Activated CD4-positive, alpha-beta memory T cell treated with anti-CD3 and anti-CD28 coated beads for 36 hours (primary cell): ENCODE results near the gene KDM4B. TPM values are rescaled to one million over a fixed set of nuclear protein-coding genes. Genes with fewer than 3 reads are reported as not detected.

Experiments
- CTCF ChIA-PET: fragments of 350-600 bp; sonication (Branson Sonifier 250); formaldehyde crosslinking; loops from one replicate; lab custom pipeline; 2021; ENCODE audit warnings: antibody characterized with exemption, inconsistent platforms; lab: Charles Lee
- POLR2A ChIA-PET: fragments of 350-600 bp; sonication (Branson Sonifier 250); formaldehyde crosslinking; loops from one replicate; lab custom pipeline; 2021; ENCODE audit warnings: antibody characterized with exemption; lab: Charles Lee
- DNase-seq: peaks from one replicate; pipeline ENCODE4 v3.0.0-alpha.2; 2020
- H3K27ac Mint-ChIP-seq: one replicate; pipeline ENCODE4 v1.8.0; 2021; ENCODE audit warnings: mixed read lengths
- H3K27me3 Mint-ChIP-seq: one replicate; pipeline ENCODE4 v1.8.0; 2021; ENCODE audit warnings: mixed read lengths
- H3K36me3 Mint-ChIP-seq: one replicate; pipeline ENCODE4 v1.8.0; 2021; ENCODE audit warnings: mixed read lengths
- H3K4me1 Mint-ChIP-seq: one replicate; pipeline ENCODE4 v1.8.0; 2021; ENCODE audit warnings: low read depth, mixed read lengths
- H3K4me3 Mint-ChIP-seq: one replicate; pipeline ENCODE4 v1.8.0; 2021; ENCODE audit warnings: mild to moderate bottlenecking, mixed read lengths
- H3K9me3 Mint-ChIP-seq: one replicate; pipeline ENCODE4 v1.8.0; 2021; ENCODE audit warnings: mixed read lengths
- intact Hi-C: fragments of 100-400 bp; cut with micrococcal nuclease; formaldehyde crosslinking; loops from one replicate; pipeline ENCODE4 v1.15.1; 2023
- total RNA-seq, 2 experiments: library from RNA; stranded (reverse); gene quantifications; one replicate each; pipeline ENCODE4 v1.2.3, GENCODE V29; 2021

Gene KDM4B
- total RNA-seq, 2 experiments from 2014 or later = 19.2 to 20.6 TPM

DNA sequence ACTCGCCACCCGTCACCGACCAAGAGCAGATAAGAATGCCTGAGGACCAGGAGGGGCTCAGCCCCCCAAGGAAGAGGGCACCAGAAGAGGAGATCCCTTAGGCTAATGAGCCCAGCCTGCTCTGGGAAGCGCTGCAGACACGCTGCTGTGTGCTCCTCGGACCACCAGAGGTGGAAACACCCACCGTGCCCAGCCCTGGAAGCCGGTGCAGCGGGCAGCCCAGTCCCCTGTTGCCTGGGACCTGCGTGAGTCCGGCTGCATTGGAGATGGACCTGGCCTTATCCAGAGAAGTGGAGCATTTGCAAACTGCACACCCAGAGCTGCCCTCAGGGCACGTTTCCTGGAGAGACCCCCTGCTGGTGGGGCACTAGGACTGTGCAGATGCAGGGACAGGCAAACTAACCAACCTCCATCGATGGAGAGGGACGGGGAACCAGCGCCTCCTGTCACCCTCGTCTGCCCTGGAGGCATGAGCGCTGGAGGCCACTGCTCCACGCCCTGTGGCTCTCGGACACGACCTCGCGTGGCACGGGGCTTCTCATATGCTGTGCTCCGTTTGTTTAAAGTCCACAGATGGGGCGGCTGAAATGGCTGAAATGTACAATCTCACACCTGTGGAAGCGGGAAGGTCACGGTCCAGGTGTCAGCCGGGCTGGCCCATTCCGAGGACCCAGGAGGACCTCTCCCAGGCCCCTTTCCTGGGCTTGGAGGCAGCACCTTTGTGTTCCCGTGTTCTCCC, 153.9 kb downstream of the KDM4B start:
- H3K36me3 Mint-ChIP-seq = peaks cover 6% of the 10 kb centered on the region
- H3K9me3 Mint-ChIP-seq = no peaks in the 10 kb centered on the region
- CTCF ChIA-PET = no interaction called here
- no peak overlapping the region for H3K4me3 Mint-ChIP-seq
- H3K4me1 Mint-ChIP-seq = no peaks in the 10 kb centered on the region
- no peaks in the 10 kb centered on the region for H3K27me3 Mint-ChIP-seq
- intact Hi-C loops = no loop called here
- no peak overlapping the region for H3K27ac Mint-ChIP-seq
- no peak for DNase-seq
- POLR2A ChIA-PET = no interaction called here

DNA sequence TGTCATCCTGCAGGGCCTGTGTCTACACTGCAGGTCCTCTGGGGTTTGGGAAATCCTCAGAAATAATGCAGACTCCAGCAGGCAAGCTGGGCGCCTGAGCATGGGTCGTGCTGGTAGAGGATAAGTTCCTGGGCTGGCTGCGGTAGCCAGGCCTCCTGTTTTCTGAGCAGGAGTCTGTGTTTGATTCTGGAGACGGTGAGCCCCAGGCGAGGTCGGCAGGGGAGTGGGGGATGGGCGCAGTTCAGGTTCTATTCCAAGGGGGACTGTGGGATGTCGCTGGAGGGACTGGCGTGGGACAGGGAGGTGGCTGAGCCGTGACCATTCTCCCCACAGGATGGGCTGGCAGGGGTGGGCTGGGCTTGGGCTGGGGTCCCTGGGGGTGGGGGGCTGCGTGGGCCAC, 154.7 kb downstream of the KDM4B start:
- no peaks in the 10 kb centered on the region for H3K9me3 Mint-ChIP-seq
- peaks cover 6% of the 10 kb centered on the region for H3K36me3 Mint-ChIP-seq
- H3K4me3 Mint-ChIP-seq = no peak overlapping the region
- H3K27me3 Mint-ChIP-seq = no peaks in the 10 kb centered on the region
- no peak overlapping the region for H3K27ac Mint-ChIP-seq
- DNase-seq = no peak
- intact Hi-C loops = no loop called here
- POLR2A ChIA-PET = no interaction called here
- CTCF ChIA-PET = no interaction called here
- H3K4me1 Mint-ChIP-seq = no peaks in the 10 kb centered on the region

GRCh38 chr19:5124111-5124855, 155.4 kb downstream of the KDM4B start:
- Mint-ChIP-seq H3K27me3 (no peaks in the 10 kb centered on the region), H3K9me3 (no peaks in the 10 kb centered on the region), H3K4me3 (no peak overlapping the region), H3K36me3 (peaks cover 3% of the 10 kb centered on the region), H3K27ac (no peak overlapping the region), H3K4me1 (no peaks in the 10 kb centered on the region)
- ChIA-PET CTCF (no interaction called here), POLR2A (no interaction called here)
- intact Hi-C loops = no loop called here
- DNase-seq = no peak

GRCh38 chr19:5125376-5125775, 156.5 kb downstream of the KDM4B start:
- H3K4me3 Mint-ChIP-seq = no peak overlapping the region
- no peaks in the 10 kb centered on the region for H3K27me3 Mint-ChIP-seq
- intact Hi-C loops = no loop called here
- no peak for DNase-seq
- no peaks in the 10 kb centered on the region for H3K9me3 Mint-ChIP-seq
- no peak overlapping the region for H3K27ac Mint-ChIP-seq
- CTCF ChIA-PET = no interaction called here
- peaks cover 5% of the 10 kb centered on the region for H3K4me1 Mint-ChIP-seq
- H3K36me3 Mint-ChIP-seq = peaks cover 3% of the 10 kb centered on the region
- POLR2A ChIA-PET = no interaction called here

GRCh38 chr19:5125797-5126497, 157.0 kb downstream of the KDM4B start:
- DNase-seq = no peak
- Mint-ChIP-seq H3K4me1 (peaks cover 8% of the 10 kb centered on the region), H3K4me3 (no peak overlapping the region), H3K36me3 (peaks cover 3% of the 10 kb centered on the region), H3K27ac (no peak overlapping the region), H3K9me3 (no peaks in the 10 kb centered on the region), H3K27me3 (no peaks in the 10 kb centered on the region)
- ChIA-PET POLR2A (no interaction called here), CTCF (no interaction called here)
- intact Hi-C loops = no loop called here

DNA sequence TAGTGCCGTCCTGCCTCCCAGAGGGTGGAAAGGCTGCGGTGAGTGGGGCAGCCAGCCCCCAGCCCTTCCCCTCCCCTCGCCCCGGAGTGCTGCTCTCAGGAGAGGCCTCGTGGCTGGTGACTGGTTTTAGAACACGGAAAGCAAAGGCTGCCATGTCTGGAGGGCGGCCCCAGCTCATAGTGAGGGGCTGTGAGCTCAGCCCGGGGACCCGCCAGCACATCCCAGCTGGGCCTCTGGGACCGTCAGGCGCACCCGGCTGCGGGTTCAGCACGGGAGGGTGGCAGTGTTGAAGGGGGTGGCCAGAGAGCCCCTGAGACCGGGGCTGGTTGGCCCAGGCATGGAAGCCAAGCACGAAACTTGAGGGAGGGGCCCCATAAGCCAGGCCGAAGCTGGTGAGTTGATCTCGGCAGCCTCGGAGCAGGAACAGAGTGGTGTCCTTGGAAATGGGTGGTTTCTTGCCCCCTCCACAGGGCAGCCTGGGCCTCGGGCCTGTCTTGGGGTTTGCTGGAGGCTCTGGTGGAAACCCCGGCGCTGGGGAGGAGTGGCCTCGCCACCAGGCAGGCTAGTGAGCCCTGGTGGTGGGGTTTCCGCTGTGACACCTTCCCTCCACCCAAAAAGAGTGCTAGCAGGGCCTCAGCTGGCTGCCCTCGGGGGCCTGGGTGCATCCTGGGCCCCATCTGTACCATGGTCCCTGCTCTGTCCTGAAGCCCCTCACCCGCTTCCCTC, 157.7 kb downstream of the KDM4B start:
- CTCF ChIA-PET = no interaction called here
- intact Hi-C loops = no loop called here
- Mint-ChIP-seq H3K27ac (no peak overlapping the region), H3K4me3 (no peak overlapping the region), H3K9me3 (no peaks in the 10 kb centered on the region), H3K4me1 (peaks cover 8% of the 10 kb centered on the region), H3K36me3 (peaks cover 3% of the 10 kb centered on the region), H3K27me3 (no peaks in the 10 kb centered on the region)
- POLR2A ChIA-PET = no interaction called here
- no peak for DNase-seq

- Mint-ChIP-seq H3K36me3 (no peaks in the 10 kb centered on the region), H3K27me3 (no peaks in the 10 kb centered on the region), H3K4me1 (peaks cover 8% of the 10 kb centered on the region), H3K27ac (no peak overlapping the region), H3K4me3 (no peak overlapping the region), H3K9me3 (no peaks in the 10 kb centered on the region)
- ChIA-PET POLR2A (no interaction called here), CTCF (no interaction called here)
- no peak for DNase-seq
- intact Hi-C loops = no loop called here
Measured at GRCh38 chr19:5127717-5128116, 158.8 kb downstream of the KDM4B start.

DNA sequence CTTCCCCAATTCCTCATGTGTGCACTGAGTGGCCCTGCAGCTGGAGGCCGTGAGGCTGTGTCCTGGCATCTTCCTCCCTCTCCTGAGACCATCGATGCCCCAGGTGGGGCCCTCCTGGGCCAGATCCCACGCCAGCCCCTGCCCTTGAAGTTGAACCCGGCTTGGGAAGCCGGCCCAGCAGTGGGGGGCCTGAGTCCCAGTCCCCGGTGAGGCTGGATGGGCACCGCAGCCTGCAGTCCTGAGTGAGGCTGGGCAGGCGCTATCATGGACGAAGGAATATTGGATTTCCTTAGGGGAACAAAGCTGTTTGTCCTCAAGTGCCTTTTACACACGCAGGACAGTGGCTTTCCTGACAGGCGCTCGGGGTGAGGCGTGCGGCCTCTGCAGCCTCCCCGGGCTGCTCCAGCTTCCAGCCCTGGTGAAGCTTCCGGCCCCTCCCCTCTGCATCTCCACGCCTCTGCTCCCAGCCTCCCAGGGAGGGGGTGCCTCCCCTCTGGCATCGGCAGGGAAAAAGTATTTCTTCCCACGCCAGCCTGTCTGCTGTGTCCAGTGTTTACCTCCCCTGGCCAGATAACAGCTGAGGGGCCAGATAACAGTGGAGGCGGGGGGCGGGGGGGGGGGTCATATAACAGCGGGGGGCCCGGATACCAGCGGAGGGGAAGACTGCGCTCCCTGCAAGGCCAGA, 159.5 kb downstream of the KDM4B start:
- H3K36me3 Mint-ChIP-seq = no peaks in the 10 kb centered on the region
- H3K4me3 Mint-ChIP-seq = no peak overlapping the region
- ChIA-PET CTCF (no interaction called here), POLR2A (no interaction called here)
- no peaks in the 10 kb centered on the region for H3K27me3 Mint-ChIP-seq
- H3K9me3 Mint-ChIP-seq = no peaks in the 10 kb centered on the region
- DNase-seq = no peak
- no peak overlapping the region for H3K27ac Mint-ChIP-seq
- intact Hi-C loops = no loop called here
- peaks cover 8% of the 10 kb centered on the region for H3K4me1 Mint-ChIP-seq

DNA sequence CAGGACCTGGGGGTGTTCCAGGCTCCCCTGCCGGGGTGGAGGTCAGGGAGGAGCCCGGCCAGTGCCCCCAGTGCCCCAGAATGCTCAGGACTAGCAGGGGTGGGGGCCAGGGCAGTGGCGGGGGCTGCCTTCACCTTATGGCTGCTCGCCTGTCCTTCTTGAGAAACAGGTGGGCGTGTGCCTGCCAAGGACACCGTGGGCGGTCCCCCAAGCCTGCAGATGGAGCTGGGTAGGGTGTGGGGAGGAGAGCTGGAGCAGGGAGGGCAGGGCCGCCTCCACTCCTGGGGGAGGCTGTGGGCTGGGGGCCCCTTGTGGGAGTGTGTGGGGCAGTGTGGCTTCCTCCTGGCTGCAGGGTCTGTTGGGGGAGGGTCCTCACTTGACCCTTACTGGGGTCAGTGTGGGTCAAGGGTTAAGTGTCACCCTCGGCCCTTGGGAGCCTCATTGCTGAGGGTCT, 160.1 kb downstream of the KDM4B start:
- Mint-ChIP-seq H3K4me3 (no peak overlapping the region), H3K4me1 (peaks cover 8% of the 10 kb centered on the region), H3K27me3 (no peaks in the 10 kb centered on the region), H3K9me3 (no peaks in the 10 kb centered on the region), H3K36me3 (no peaks in the 10 kb centered on the region), H3K27ac (no peak overlapping the region)
- CTCF ChIA-PET = no interaction called here
- DNase-seq = no peak
- POLR2A ChIA-PET = no interaction called here
- intact Hi-C loops = no loop called here

DNA sequence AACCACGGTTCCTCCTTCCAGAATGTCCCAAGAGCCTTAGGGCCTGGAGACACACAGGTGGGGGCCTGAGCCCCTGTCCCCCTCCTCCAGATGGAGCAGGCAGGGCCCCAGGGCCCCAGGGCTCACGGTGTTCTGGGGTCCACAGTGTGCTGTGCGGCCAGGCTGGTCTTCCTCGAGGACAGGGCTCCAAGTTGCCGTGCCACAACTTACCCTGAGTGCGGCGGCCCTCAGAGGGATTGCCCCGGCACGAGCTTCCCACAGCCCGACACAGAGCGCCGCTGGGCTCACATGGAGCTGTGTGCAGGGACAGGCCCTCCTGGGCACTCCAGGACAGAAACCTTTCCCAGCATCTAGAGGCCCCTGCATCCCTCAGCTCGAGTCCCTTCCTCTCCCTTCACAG, 160.8 kb downstream of the KDM4B start:
- Mint-ChIP-seq H3K4me3 (no peak overlapping the region), H3K27me3 (no peaks in the 10 kb centered on the region), H3K36me3 (peaks cover under 1% of the 10 kb centered on the region), H3K4me1 (peaks cover 8% of the 10 kb centered on the region), H3K9me3 (no peaks in the 10 kb centered on the region), H3K27ac (no peak overlapping the region)
- intact Hi-C loops = no loop called here
- POLR2A ChIA-PET = no interaction called here
- CTCF ChIA-PET = no interaction called here
- no peak for DNase-seq

DNA sequence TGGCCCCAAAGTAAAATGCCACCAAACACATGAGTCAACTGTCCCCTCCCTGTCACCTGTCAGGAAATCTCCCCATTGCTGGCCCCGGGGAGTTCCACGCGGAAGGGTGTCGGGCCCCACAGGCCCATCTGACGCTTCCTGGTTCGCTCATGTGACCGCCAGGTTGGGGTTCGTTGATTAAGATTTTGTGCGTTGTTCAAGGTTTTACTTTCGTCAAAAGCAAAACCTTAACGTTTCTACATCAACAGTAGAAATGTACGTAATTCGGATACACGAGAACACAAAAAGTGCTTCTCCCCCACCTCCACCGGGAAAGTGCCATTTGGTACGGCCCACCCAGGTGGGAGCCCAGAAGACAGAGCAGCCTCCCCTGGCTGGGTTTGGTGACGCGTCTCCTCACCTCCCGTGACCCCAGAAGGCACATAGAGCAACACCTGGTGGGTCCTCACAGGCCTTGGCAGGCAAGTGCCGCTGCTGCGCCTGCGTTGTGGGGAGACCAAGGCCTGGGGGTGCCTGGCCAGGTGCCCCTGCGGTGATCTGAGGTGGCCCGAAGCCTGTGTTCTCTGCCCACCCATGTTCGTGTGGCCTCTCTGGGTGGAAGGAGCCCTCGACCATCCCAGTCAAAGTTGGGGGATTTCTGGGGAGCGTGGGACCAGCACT, 161.6 kb downstream of the KDM4B start:
- H3K4me1 Mint-ChIP-seq = peaks cover 8% of the 10 kb centered on the region
- H3K4me3 Mint-ChIP-seq = no peak overlapping the region
- peaks cover 1% of the 10 kb centered on the region for H3K36me3 Mint-ChIP-seq
- peak; percentile 43 for DNase-seq
- H3K9me3 Mint-ChIP-seq = no peaks in the 10 kb centered on the region
- H3K27me3 Mint-ChIP-seq = no peaks in the 10 kb centered on the region
- H3K27ac Mint-ChIP-seq = peak overlapping the region; percentile 31
- ChIA-PET CTCF (no interaction called here), POLR2A (no interaction called here)
- intact Hi-C loops = no loop called here
